Measurements from ENCODE around the gene CLTCL1.

The CLTCL1 gene

DNA sequence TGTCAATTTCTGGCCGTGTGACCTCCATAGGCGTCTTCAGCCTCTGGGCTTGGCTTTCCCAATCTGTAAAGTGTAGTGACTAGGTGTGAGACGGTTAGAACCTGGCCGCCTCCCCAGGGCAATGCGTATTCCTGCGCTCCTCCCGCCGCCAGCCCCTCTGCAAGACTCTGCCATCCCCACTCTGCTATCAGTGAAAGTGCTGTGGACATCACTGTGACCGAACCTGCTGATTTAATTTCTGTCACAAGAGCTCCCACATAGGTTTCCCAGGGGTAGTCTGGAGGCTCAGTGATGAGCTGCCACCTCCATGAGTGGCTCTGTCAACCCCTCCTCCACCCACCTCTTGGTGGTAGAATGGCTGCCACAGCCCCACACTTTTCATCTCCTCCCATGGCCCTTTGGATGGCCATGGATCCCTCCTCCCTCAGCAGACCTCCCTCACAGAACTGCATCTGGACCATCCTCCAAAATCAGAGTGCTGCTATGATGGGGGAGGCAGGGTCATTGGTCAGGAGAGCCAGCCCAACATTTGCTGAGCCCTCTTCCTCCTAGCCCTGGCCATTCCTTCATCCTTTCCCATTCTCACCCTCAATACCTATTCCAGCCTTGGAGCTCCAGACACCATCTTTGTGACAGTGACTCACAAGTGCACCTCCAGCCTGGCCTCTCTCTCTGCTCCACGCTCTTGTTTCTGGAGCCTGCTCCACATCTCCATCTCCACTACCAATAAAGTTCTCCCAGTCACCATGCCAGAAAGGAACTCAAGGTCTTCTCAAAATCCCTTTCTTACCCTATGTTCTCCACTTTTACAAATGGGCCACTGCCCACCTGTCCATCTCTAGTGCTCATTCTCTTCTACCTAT, 140.0 kb downstream of the CLTCL1 start:
- FAIRE-seq (no peak), DNase-seq (ENCODE audit: low spot score) (no peak)

DNA sequence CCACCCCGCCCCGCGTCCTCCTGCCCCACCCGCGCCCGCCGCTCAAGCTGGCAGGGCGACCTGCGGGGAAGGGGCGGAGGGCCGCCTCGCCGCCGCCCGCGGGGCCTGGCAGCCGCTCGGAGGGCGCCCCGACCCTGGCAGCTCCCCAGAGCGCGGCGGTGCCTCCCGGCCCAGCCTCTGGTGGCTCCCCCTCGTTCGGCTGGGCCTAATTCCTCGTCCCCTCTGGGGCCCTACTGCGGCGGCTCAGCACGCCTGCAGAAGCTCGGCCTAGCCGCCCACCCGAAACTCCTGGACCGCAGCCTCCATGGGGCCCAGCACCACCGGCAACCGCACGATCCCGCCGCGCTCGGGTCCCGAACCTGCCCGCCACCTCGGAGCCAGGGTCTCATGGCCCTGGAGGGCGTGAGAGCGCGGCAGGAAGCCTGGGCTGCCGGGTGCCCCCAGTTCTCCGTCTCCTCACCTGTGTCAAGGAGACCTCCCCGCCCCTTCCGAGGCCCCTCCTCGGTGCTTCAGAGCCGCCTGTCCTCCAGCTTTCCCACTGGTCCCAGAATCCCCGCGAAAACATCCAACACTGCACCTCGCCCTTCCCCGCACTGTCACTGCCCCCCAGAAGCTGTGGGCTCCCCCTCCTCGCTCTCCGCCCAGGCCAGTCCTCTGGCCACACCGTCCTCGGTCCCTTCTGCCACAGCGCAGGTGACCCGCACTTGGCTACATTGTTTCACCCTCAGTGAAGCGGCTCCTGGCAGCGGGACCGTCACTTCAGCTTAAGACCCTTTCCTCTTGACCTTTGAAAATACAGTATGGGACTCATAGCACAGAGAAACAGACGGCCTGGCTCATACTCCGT, 140.8 kb downstream of the CLTCL1 start:
- no peak for FAIRE-seq
- no peak for DNase-seq (ENCODE audit: low spot score)

DNA sequence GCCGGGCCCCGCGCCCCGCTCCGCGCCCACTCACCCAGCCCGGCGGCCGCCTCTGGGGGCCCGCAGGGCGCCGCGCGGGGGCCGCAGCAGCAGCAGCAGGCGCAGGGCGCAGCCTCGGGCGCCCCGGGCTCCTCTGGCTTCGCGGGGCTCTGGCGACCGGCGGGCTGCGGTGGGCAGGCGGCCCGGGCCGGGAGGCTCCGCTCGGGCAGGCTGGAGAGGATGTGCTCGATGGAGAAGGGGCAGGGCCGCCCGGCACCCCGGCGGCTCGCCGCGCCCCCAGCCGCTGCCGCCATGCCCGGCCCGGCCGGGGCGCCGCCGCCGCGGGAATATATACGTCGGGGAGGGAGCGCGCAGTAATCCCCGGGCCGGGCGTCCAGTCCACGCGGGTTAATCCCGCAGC, 141.5 kb downstream of the CLTCL1 start, which contains the start of gene GSC2:
GSC2 (minus strand) TSS at position 302 of the 400 bp plus-strand sequence; CDS start at position 293, 9 bp downstream.
- FAIRE-seq: no peak
- no peak for DNase-seq (ENCODE audit: low spot score)

- DNase-seq (ENCODE audit: low spot score): no peak
- FAIRE-seq: no peak
Measured at GRCh38 chr22:19149047-19149883, 142.3 kb downstream of the CLTCL1 start.

- FAIRE-seq: no peak
- no peak for DNase-seq (ENCODE audit: low spot score)
Measured at GRCh38 chr22:19148417-19149046, 143.0 kb downstream of the CLTCL1 start.

- FAIRE-seq (no peak), DNase-seq (ENCODE audit: low spot score) (no peak)
Measured at GRCh38 chr22:19147195-19147780, 144.2 kb downstream of the CLTCL1 start.

DNA sequence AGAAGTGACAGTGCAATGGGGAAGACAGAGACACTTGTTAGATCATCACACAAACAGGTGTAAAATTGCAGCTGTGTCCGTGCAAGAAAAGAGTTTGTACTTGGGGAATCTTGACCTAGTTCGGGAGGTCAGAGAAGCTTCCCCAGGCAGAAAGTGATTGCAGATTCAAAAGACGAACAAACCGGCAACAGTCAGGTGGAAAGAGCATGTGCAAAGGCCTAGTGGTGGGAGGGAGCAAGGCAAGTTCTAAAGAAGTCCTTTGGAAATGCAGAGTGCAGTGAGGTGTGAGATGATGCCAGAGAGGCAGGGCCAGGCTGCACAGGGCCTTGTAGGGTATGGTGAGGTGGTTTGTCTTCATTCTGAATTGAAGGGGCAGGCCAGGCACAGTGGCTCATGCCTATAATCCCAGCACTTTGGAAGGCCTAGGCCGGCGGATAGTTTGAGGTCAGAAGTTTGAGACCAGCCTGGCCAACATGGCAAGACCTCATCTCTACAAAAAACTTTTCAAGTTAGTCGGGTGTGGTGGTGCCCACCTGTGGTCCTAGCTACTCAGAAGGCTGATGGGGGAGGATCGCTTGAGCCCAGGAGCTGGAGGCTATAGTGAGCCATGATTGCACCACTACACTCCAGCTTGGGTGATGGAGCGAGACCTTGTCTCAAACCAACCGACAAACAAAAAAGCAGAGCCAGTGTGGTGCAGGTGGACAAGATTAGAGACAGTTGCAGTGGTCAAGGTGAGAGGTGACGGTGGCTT, 145.1 kb downstream of the CLTCL1 start:
- DNase-seq (ENCODE audit: low spot score) (no peak), FAIRE-seq (no peak)

- FAIRE-seq (no peak), DNase-seq (ENCODE audit: low spot score) (no peak)
Measured at GRCh38 chr22:19143967-19144400, 147.5 kb downstream of the CLTCL1 start.

DNA sequence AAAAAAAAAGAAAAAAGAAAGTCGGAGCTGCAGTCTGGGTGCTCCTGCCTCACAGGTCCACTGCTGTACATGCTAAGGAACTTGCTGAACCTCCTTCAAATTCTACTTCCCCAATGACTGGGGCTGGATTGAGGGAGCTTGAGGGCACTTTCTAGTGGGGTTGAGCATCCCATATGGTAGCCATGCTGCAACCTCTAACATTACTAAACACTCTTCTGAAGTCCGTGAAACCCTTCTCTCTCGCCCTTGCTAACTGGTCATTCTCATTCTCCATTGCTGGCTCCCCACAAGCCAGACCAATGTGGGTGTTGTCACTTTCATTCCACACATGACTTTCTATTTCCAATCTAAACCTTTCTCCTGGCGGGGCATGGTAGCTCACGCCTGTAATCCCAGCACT, 148.3 kb downstream of the CLTCL1 start:
- no peak for DNase-seq (ENCODE audit: low spot score)
- FAIRE-seq: no peak

DNA sequence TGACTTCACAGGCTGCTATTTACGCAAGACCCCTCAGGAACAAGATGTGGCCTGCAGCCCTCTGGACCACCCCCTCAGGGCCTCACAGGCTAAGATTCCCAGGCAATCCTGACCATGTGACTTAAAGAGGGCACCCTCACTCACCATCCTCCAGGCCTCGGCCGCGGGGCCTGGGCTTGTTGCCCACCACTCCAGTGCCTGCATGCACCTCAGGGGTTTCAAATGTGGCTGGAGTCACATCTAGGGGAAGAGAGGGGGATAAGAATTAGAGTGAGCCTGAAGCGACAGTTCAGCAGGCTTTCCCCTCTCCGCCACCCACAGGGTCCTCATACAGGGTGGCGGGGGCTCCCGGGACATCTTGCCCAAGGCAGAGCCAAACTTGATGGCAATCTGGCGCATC, 149.1 kb downstream of the CLTCL1 start:
- FAIRE-seq: no peak

GRCh38 chr22:19139974-19140373, 151.5 kb downstream of the CLTCL1 start:
- no peak for DNase-seq (ENCODE audit: low spot score)
- FAIRE-seq: no peak

More for the DNA sequence above, 149.1 kb downstream of the CLTCL1 start:
- DNase-seq (ENCODE audit: low spot score): no peak

DNA sequence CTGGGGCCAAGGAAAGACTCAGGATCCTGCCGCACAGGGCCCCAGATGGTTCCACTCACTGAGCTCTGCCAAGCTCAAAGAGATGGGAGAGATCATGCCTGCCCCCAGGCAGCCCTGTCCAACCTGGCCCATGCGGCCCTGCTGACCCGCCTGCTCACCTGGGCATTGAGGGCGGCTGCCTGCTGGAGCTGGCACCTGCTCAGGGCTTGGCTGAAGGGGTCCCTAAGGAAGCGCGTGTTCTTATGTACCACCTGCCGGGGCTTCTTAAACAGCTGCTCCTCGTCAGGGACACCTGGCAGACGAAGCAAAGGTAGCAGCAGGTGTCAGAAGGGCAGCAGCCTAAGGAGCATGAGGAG, 152.5 kb downstream of the CLTCL1 start:
- DNase-seq (ENCODE audit: low spot score): no peak
- FAIRE-seq: no peak

GRCh38 chr22:19138217-19139000, 153.1 kb downstream of the CLTCL1 start:
- no peak for DNase-seq (ENCODE audit: low spot score)
- FAIRE-seq: no peak

DNA sequence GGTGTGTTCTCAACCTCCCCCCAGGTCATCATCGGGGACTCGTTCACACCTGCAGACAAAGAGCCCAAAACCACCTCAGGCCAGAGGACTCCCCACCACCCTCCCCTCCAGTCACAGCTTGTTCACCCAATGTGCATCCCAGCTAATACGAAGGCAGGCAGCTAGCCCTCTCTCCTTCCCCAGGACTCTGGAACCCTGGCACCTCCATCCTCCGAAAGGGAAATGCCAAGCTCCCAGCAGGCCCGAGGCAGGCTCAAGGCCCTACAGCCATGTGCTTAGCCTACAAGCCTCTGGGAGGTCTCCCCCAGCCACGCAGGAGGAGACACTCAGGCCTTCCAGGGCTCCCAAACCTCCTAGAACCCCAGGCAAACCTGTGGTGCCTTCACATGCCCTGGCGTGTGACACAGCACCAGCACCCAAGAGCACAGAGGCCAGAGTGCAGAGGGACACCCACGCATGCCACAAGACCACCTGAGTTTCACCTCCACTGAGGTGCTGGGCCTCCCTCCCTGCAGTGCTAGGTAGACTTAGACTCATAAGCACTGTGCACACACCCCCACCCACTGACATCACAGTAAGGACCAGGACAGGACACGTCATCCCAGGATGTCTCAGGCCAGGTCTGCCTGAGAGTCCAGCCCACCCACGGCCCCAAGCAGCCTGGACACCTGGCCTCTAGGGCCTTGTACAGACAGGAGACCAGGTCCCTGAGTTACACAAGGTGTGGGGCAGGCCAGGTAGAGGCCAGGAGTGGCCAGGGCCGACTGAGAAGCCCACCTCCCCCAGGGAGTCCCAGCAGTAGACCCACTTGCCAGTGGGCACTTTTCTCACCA, 153.9 kb downstream of the CLTCL1 start:
- FAIRE-seq: no peak

DNA sequence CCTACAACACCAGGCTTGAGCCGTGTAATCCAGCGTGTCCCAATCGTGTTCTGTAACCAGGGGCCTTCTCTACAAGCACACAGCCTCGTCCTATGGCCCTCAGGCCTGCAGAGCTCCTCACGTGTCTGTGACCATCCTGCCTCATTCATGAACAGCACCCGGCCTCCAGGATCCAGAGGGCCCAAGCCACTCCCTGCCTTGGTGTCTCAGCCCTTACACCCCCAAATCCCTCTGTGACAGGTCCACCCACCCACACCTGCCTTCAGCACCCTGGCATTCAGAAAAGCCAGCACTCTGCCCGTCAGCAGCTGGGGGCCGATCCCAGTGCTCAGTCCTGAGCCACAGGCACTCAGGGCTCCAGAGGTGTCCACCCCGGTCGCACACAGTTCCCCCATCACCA, 154.6 kb downstream of the CLTCL1 start:
- DNase-seq (ENCODE audit: low spot score): no peak
- FAIRE-seq: no peak

More for the DNA sequence above, 153.9 kb downstream of the CLTCL1 start:
- DNase-seq (ENCODE audit: low spot score): no peak

GRCh38 chr22:19134874-19135273, 156.6 kb downstream of the CLTCL1 start:
- FAIRE-seq (no peak), DNase-seq (ENCODE audit: low spot score) (no peak)

DNA sequence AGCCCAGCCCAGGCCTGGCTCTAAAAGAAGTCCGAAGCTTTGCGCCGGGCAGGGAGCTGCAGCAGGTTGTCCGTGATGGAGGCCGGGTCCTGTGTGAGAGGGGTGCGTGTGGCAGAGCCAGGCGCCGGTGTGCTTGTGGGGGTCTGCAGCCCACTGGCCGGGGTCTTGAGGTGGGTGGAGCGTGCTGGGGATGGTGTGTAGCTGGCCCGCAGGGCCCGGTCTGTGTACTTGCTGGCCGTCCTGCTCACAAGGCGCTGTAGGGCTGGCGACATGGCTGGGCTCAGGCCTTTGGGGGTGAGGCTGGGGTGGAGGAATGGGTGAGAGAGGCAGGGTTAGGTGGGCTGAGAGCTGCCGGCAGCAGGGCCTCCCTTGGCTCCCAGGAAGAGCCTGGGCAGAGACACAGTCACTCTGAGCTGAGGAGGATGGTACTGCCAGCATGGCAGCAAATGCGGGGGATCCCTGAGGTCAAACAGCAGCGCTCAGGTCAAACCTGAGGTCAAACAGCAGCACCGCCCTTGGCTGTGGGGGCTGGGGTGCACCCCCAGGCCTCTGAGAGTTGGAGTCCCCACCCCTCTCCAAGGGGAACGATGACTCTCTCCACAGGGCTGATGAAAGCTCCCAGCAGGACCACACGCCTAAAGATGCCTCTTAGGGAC, 157.2 kb downstream of the CLTCL1 start:
- FAIRE-seq (no peak), DNase-seq (ENCODE audit: low spot score) (no peak)

DNA sequence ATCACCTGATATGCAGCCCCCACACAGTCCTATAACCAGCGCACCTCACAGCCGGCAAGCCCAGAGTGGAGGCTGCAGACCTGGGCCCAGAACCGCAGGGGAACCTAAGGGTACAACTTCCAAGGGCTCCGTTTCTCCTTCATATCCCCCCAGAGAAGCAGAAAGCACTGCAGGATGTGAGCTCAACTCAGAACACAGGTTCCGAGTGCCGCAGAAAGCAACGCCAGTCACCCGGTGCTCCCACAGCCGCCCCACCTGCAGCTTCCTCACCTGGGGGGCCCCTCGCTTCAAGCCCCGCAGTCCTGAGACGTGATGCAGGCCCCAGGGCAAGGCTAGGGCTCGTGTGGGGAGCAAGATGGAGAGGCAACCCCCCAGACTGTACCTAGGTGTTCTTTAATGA, 158.0 kb downstream of the CLTCL1 start:
- FAIRE-seq: no peak
- no peak for DNase-seq (ENCODE audit: low spot score)

Measured in RCC 7860 (cell line).